GM12892 (cell line): ENCODE data around the gene PRR20G.
"Not testable (repeated sequence)": the region's sequence is repeated elsewhere in the genome, so short reads cannot be mapped to it uniquely, and the experiment has no call there.

ENCODE experiments used
- POLR2A ChIP-seq: IDR thresholded peaks from 2 replicates; pipeline ENCODE4 v1.6.1; 2011; ENCODE audit warnings: low read depth, low read length, control low read depth
- POLR2AphosphoS5 ChIP-seq: IDR thresholded peaks from 2 replicates; pipeline ENCODE4 v1.6.1; 2011; ENCODE audit warnings: low read depth, low read length, control low read depth

GRCh38 chr3:127308821-127309220 lies 21.0 kb upstream of the PRR20G start:
- TF ChIP-seq POLR2A, POLR2AphosphoS5: not testable (repeated sequence)
